Breast epithelium (tissue), 4 donors: Measurements from ENCODE around the gene TESK2. TPM values are rescaled to one million over a fixed set of nuclear protein-coding genes. Genes with fewer than 3 reads are reported as not detected.
A peak's percentile ranks its signal among the peaks of the same experiment; 100 is the strongest.
"Not testable (repeated sequence)": the region's sequence is repeated elsewhere in the genome, so short reads cannot be mapped to it uniquely, and the experiment has no call there.

Experiments used
- DNase-seq, 2 donors: peaks; one replicate each; pipeline ENCODE4 v3.0.0-alpha.2; 2019; ENCODE audit warnings: low spot score in 2 of 2
- H3K27ac ChIP-seq, 2 donors: fragments of 200-600 bp; sonication (generic) in 1 of 2; one replicate each; pipeline ENCODE4 v1.5.1; 2016 to 2019; ENCODE audit warnings: mild to moderate bottlenecking in 1 of 2
- H3K27me3 ChIP-seq, 2 donors: fragments of 200-600 bp; sonication (generic) in 1 of 2; one replicate each; pipeline versions ENCODE4 v1.5.1 to v1.6.0; 2017 to 2019; ENCODE audit warnings: control low read depth in 1 of 2, mild to moderate bottlenecking in 1 of 2
- H3K36me3 ChIP-seq: fragments of 200-600 bp; one replicate; pipeline ENCODE4 v1.5.1; 2019
- H3K4me1 ChIP-seq, 2 donors: fragments of 200-600 bp; sonication (generic); one replicate each; pipeline ENCODE4 v1.5.1; 2016 to 2019; ENCODE audit warnings: control low read depth in 1 of 2
- H3K4me3 ChIP-seq, 3 donors: fragments of 200-600 bp; sonication (generic); 1 replicate in 2 of 3; 2 replicates in 1 of 3; pipeline ENCODE4 v1.5.1; 2016 to 2019; ENCODE audit warnings: mild to moderate bottlenecking in 3 of 3, moderate library complexity in 2 of 3
- H3K9me3 ChIP-seq, 2 donors: fragments of 200-600 bp; sonication (generic) in 1 of 2; one replicate each; pipeline ENCODE4 v1.5.1; 2016 to 2019; ENCODE audit warnings: control low read depth in 1 of 2
- POLR2A ChIP-seq: fragments of 450-650 bp; IDR thresholded peaks from one replicate; pipeline ENCODE4 v1.6.1; 2016; ENCODE audit warnings: antibody characterized with exemption, mild to moderate bottlenecking, moderate library complexity
- POLR2AphosphoS5 ChIP-seq, 3 donors: sonication (generic); formaldehyde crosslinking; IDR thresholded peaks; one replicate each; pipeline ENCODE4 v1.6.1; 2017; ENCODE audit warnings: antibody characterized with exemption in 3 of 3
- intact Hi-C: fragments of 100-400 bp; cut with DNase I; formaldehyde crosslinking; loops from one replicate; pipeline ENCODE4 v1.15.1; 2023; ENCODE audit warnings: low total_unique reads
- total RNA-seq, 3 donors: library from RNA; depleted of rRNA; stranded (reverse); fragments of >200 nt; gene quantifications; one replicate each; pipeline ENCODE4 v1.1.0, GENCODE V29; 2016
- TF ChIP-seq, protein P1 (sequence below), 3 donors: fragments of 450-650 bp; IDR thresholded peaks; one replicate each; pipeline ENCODE4 v1.5.1; 2016 to 2017; ENCODE audit warnings: antibody characterized with exemption in 3 of 3, mild to moderate bottlenecking in 3 of 3, moderate library complexity in 3 of 3

TESK2 gene
- total RNA-seq, 3 donors from 2014 or later: 6.2 to 19.2 (median 11.1) TPM

DNA sequence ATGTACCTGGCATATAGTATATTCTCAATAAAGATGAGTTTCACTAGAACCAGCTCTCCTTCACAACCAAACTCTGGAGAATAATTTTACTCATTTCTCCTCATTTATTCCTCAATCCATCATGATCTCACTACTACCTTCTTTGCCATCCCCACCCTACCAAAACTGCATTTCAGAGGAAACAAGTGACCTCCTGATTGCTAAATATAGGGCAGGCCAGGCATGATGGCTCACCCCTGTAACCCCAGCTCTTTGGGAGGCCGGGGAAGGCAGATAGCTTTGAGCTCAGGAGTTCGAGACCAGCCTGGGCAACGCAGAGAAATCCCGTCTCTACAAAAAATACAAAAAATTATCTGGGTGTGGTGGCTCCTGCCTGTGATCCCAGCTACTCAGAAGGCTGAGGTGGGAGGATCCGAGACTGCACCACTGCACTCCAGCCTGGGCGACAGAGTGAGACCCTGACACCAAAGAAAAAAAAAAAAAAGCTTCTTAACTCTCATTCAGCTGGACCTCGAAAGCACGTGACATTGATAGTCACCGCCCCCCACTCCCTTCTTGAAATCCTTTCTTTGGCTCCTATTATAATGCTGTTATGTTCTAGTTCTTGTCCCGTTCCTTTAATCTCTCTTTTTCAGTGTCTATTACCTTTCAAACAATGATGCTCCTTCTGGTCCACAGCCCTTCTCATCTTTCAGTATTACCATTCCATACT is 2.1 kb downstream of the TESK2 start:
- Histone ChIP-seq H3K27ac (no peak overlapping the region), H3K4me3 (peak overlapping the region in 1 of 3 donors; percentile 99), H3K9me3 (no peaks in the 10 kb centered on the region), H3K36me3 (no peaks in the 10 kb centered on the region), H3K4me1 (no peaks in the 10 kb centered on the region), H3K27me3 (no peaks in the 10 kb centered on the region)
- no peak for DNase-seq
- TF ChIP-seq POLR2AphosphoS5 (IDR thresholded peaks at IDR 0.05): no peak
- TF ChIP-seq POLR2A: no peak
- TF ChIP-seq, protein P1, sequence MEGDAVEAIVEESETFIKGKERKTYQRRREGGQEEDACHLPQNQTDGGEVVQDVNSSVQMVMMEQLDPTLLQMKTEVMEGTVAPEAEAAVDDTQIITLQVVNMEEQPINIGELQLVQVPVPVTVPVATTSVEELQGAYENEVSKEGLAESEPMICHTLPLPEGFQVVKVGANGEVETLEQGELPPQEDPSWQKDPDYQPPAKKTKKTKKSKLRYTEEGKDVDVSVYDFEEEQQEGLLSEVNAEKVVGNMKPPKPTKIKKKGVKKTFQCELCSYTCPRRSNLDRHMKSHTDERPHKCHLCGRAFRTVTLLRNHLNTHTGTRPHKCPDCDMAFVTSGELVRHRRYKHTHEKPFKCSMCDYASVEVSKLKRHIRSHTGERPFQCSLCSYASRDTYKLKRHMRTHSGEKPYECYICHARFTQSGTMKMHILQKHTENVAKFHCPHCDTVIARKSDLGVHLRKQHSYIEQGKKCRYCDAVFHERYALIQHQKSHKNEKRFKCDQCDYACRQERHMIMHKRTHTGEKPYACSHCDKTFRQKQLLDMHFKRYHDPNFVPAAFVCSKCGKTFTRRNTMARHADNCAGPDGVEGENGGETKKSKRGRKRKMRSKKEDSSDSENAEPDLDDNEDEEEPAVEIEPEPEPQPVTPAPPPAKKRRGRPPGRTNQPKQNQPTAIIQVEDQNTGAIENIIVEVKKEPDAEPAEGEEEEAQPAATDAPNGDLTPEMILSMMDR (IDR thresholded peaks at IDR 0.05): no peak
- intact Hi-C loops: no loop called here

DNA sequence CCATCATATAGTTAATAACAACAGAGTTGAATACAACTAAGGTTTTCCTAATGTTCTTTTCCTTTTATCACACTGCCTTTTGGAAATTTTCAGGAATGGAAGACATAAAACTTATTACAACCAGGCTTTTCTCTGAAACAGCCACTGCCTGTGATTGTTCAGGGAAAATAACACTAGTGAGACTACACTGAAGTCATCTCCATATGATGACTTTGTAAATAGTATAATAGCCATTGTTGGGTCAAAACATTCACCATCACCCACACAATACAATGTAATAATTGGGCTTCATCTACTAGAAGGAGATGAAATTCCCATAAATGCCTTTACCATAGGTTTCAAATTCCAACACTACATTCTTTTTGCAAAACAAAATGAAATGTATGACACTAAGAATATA is 5.0 kb downstream of the TESK2 start:
- no peaks in the 10 kb centered on the region for H3K4me1 ChIP-seq
- TF ChIP-seq POLR2A: no peak
- TF ChIP-seq POLR2AphosphoS5 (IDR thresholded peaks at IDR 0.05): no peak
- TF ChIP-seq, protein P1 (IDR thresholded peaks at IDR 0.05): no peak
- H3K4me3 ChIP-seq: no peak overlapping the region
- intact Hi-C loops: no loop called here
- no peaks in the 10 kb centered on the region for H3K9me3 ChIP-seq
- DNase-seq: no peak
- H3K27ac ChIP-seq: no peak overlapping the region
- no peaks in the 10 kb centered on the region for H3K36me3 ChIP-seq
- H3K27me3 ChIP-seq: no peaks in the 10 kb centered on the region

DNA sequence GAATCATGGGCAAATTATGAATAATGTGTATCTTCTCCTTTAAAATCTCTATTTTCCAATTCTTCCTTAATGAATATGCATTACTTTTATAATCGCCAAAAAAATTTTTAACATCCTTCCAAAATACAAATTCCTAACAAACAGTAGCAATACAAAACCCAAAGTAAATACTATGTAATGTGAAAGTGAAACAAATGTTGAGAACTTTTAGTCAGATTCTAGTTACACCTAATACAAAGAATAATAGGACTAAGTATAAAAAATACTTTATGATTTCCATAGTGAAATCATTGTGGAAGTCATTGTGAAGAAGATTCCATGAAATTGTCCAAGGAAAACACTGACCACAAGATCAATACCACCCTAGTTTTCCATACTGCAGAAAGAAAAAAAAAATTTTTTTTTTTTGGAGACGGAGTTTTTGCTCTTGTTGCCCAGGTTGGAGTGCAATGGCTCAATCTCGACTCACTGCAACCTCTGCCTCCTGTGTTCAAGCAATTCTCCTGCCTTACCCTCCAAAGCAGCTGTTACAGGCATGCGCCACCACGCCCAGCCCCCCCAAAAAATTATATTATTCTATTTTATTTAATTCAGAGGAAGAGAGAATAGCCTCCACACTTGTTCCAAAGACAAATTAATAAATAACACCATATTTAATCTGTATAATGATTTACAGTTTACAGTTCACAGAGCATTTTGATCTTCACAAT is 11.8 kb downstream of the TESK2 start:
- intact Hi-C loops: no loop called here

DNA sequence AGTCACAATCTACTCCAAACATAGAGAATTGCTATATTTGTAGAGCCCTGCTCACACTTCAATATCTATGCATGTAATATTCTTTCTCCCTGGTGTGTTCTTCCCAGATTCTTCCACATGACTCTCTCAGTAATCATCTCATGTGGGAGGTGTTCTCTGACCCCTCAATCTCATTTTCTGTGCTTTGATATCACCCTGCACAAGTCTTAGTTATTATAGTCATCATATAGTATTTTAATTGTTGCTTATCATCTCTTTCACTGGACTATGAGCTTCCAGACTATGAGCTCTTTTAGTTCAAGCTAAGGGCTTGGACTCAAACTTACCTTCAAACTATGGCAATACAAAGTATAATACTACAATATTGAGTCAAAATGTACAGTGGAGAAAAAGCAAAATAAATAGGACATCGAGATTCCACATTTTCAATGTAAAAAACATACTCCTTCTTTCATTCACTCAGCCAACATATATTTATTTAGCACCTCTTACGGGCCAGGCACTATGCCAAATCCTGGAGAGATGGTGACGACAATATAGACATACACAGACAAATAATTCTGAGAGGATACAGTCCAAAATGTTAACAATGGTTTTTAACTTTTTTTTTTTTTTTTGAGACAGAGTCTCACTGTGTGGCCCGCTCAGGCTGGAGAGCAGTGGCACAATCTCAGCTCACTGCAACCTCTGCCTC is 12.7 kb downstream of the TESK2 start:
- DNase-seq: no peak
- H3K27me3 ChIP-seq: no peaks in the 10 kb centered on the region
- H3K36me3 ChIP-seq: no peaks in the 10 kb centered on the region
- H3K9me3 ChIP-seq: no peaks in the 10 kb centered on the region
- H3K4me3 ChIP-seq: no peak overlapping the region
- H3K27ac ChIP-seq: no peak overlapping the region
- intact Hi-C loops: no loop called here
- TF ChIP-seq POLR2A (no peak), POLR2AphosphoS5 (IDR thresholded peaks at IDR 0.05) (no peak)
- TF ChIP-seq, protein P1 (IDR thresholded peaks at IDR 0.05): no peak
- no peaks in the 10 kb centered on the region for H3K4me1 ChIP-seq

More for the DNA sequence above, 11.8 kb downstream of the TESK2 start:
- no peak overlapping the region for H3K4me3 ChIP-seq
- H3K9me3 ChIP-seq: no peaks in the 10 kb centered on the region
- DNase-seq: no peak
- no peaks in the 10 kb centered on the region for H3K36me3 ChIP-seq
- no peak overlapping the region for H3K27ac ChIP-seq
- TF ChIP-seq POLR2A: no peak
- TF ChIP-seq, protein P1 (IDR thresholded peaks at IDR 0.05): no peak
- TF ChIP-seq POLR2AphosphoS5 (IDR thresholded peaks at IDR 0.05): no peak
- no peaks in the 10 kb centered on the region for H3K27me3 ChIP-seq
- no peaks in the 10 kb centered on the region for H3K4me1 ChIP-seq

DNA sequence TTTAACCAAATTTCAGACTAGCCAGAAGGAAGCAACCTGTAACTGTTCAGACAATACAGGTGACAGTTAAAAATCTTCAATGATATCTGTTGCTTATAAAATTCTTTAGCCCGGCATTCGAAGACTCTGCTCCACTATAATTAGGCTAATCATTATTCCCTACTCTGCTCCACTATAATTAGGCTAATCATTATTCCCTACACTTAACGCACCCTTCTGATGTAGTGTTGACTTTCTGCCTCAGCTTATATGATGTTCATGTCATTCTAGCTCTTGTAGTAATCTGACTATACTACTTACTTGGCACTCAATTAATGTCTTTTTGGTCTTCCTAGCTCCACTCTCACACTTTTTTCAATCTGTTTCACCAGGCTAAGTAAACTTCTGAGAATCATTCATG is 13.3 kb downstream of the TESK2 start:
- no peak for TF ChIP-seq POLR2AphosphoS5 (IDR thresholded peaks at IDR 0.05)
- TF ChIP-seq, protein P1 (IDR thresholded peaks at IDR 0.05): no peak
- no peak for TF ChIP-seq POLR2A
- Histone ChIP-seq H3K4me3 (no peak overlapping the region), H3K27me3 (no peaks in the 10 kb centered on the region), H3K36me3 (no peaks in the 10 kb centered on the region), H3K27ac (no peak overlapping the region), H3K9me3 (no peaks in the 10 kb centered on the region), H3K4me1 (no peaks in the 10 kb centered on the region)
- no peak for DNase-seq
- intact Hi-C loops: no loop called here

DNA sequence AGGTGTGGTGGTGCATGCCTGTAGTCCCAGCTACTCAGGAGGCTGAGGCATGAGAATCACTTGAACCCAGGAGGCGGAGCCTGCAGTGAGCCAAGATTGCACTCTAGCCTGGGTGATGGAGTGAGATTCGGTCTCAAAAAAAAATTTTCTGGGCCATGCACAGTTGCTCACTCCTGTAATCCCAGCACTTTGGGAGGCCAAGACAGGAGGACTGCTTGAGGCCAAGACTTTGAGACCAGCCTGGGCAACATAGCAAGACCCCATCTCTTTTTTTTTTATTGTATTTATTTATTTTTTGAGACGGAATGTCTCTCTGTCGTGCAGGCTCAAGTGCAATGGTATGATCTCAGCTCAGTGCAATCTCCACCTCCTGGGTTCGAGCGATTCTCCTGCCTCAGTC is 16.8 kb downstream of the TESK2 start:
- H3K9me3 ChIP-seq, H3K4me1 ChIP-seq, H3K27me3 ChIP-seq, H3K36me3 ChIP-seq, H3K27ac ChIP-seq, intact Hi-C loops, H3K4me3 ChIP-seq, DNase-seq: not testable (repeated sequence)
